DMS153 treated with DMSO at 0.1 percent for 48 hours (cell line): ENCODE data around the gene BLACAT1.
"Not testable (repeated sequence)": the region's sequence is repeated elsewhere in the genome, so short reads cannot be mapped to it uniquely, and the experiment has no call there.

ENCODE experiments used
- DNase-seq: peaks from one replicate; lab custom pipeline; 2025; ENCODE audit not compliant: unreplicated experiment; lab: John Stamatoyannopoulos, UW

The BLACAT1 gene

GRCh38 chr1:205421798-205422197 is 34.0 kb downstream of the BLACAT1 start, which contains the start of gene LEMD1:
LEMD1 (minus strand) TSS chr1:205422056; CDS start chr1:205420536, 1,520 bp downstream.
- DNase-seq: no peak

- DNase-seq: no peak
Measured at GRCh38 chr1:205420938-205421337, 34.9 kb downstream of the BLACAT1 start.

GRCh38 chr1:205417870-205418635 is 37.8 kb downstream of the BLACAT1 start:
- DNase-seq: no peak

- no peak for DNase-seq
Measured at GRCh38 chr1:205416322-205416721, 39.5 kb downstream of the BLACAT1 start.

- DNase-seq: no peak
Measured at GRCh38 chr1:205410581-205411298, 45.1 kb downstream of the BLACAT1 start.

GRCh38 chr1:205407970-205408369 is 47.9 kb downstream of the BLACAT1 start:
- no peak for DNase-seq

GRCh38 chr1:205406252-205406651 is 49.6 kb downstream of the BLACAT1 start:
- not testable (repeated sequence) for DNase-seq
